Lower leg skin (tissue), 4 donors: Measurements from ENCODE around the gene CSMD2. TPM values are rescaled to one million over a fixed set of nuclear protein-coding genes. Genes with fewer than 3 reads are reported as not detected.

ENCODE experiments used
- DNase-seq, 2 donors: peaks; one replicate each; pipeline ENCODE4 v3.0.0-alpha.2; 2019; ENCODE audit warnings: low spot score in 2 of 2
- H3K4me3 ChIP-seq: fragments of 200-600 bp; sonication (generic); 2 replicates; pipeline ENCODE4 v1.5.1; 2017; ENCODE audit warnings: mild to moderate bottlenecking, low read depth; ENCODE audit not compliant: poor library complexity, severe bottlenecking
- POLR2A ChIP-seq, 2 donors: fragments of 450-650 bp; IDR thresholded peaks; one replicate each; pipeline ENCODE4 v1.6.1; 2016 to 2017; ENCODE audit warnings: antibody characterized with exemption in 2 of 2, mild to moderate bottlenecking in 1 of 2, moderate library complexity in 1 of 2
- WGBS, 2 donors: methylation state at CpG; one replicate each; pipeline ENCODE4 v1.1.5; 2018; 5-methylcytosine and 5-hydroxymethylcytosine counted together
- intact Hi-C: fragments of 100-400 bp; cut with DNase I; formaldehyde crosslinking; loops from one replicate; pipeline ENCODE4 v1.15.0; 2023; ENCODE audit warnings: low total_unique reads
- total RNA-seq, 4 donors: library from RNA; depleted of rRNA; stranded (reverse); fragments of >200 nt; gene quantifications; one replicate each; pipeline ENCODE4 v1.1.0, GENCODE V29; 2016
- TF ChIP-seq, protein P1 (sequence below), 3 donors: fragments of 450-650 bp; IDR thresholded peaks; one replicate each; pipeline ENCODE4 v1.5.1; 2016; ENCODE audit warnings: antibody characterized with exemption in 3 of 3, mild to moderate bottlenecking in 3 of 3, moderate library complexity in 2 of 3

Gene CSMD2
- total RNA-seq, 4 donors from 2014 or later: 0.11 to 1.0 TPM; not detected in 2

DNA sequence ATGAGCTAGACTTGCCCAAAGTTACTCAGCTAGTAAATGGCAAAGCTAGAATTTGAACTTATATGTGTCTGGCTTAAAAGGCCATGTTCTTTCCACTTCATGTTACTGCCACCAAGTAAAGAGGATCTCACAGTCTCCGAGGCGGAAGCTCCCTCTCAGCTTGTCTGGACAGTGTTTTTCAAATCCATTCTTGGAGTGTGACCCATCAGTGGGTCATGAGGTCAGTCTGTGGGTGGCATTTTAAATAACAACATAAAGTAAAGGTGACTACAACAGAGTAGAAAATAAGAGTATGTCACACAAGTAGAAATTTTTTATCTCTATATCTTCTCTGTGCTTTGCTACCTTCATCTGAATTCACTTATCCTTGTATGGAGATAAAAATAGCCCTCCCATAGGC lies 304.4 kb downstream of the CSMD2 start:
- H3K4me3 ChIP-seq: no peak overlapping the region
- intact Hi-C loops: no loop called here
- no peak for TF ChIP-seq POLR2A (IDR thresholded peaks at IDR 0.05)
- TF ChIP-seq, protein P1, sequence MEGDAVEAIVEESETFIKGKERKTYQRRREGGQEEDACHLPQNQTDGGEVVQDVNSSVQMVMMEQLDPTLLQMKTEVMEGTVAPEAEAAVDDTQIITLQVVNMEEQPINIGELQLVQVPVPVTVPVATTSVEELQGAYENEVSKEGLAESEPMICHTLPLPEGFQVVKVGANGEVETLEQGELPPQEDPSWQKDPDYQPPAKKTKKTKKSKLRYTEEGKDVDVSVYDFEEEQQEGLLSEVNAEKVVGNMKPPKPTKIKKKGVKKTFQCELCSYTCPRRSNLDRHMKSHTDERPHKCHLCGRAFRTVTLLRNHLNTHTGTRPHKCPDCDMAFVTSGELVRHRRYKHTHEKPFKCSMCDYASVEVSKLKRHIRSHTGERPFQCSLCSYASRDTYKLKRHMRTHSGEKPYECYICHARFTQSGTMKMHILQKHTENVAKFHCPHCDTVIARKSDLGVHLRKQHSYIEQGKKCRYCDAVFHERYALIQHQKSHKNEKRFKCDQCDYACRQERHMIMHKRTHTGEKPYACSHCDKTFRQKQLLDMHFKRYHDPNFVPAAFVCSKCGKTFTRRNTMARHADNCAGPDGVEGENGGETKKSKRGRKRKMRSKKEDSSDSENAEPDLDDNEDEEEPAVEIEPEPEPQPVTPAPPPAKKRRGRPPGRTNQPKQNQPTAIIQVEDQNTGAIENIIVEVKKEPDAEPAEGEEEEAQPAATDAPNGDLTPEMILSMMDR (IDR thresholded peaks at IDR 0.05): no peak
- DNase-seq: no peak
- WGBS, 2 donors: 81 to 82% methylated on average over 2 of the region's 2 CpGs

DNA sequence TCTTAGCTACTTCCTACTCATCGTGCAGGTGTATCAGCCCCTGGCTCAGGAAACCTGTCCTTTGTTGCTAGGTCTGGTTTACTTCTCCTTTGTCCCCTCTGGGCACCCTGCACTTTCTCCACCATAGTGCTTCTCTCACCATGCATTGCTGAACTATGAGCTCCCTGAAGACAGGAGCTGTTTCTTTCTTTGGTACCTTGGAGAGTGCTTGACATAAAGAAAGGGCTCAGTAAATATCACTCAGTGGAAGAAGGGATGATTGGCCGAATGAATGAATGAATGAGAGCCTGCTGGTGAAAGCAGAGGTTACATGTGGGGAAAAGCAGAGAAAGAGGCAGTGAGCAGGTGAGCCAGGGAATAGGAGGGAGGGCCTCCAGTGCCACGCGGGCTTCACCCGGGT lies 310.9 kb downstream of the CSMD2 start:
- 57 to 66% methylated on average over 5 of the region's 5 CpGs for WGBS, 2 donors
- intact Hi-C loops: no loop called here
- no peak overlapping the region for H3K4me3 ChIP-seq
- DNase-seq: no peak
- TF ChIP-seq, protein P1 (IDR thresholded peaks at IDR 0.05): no peak
- TF ChIP-seq POLR2A (IDR thresholded peaks at IDR 0.05): no peak

DNA sequence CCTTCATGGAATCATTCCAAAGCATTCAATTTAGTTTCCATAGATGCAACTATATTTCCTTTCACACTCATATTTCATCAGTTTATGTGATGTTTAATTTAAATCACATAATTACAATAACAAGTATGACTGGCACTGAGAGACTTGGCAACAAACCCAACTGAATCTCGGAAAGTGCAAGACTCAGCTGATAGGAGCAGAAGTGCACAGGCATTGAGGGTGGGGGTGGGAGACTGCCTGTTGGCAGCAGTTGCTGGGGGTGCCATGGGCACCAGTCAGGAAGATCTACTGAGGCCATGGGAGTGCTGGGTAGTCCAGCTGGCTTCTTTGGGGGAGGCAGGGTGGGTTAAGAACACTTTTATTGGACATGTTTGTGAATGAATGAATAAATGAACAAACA lies 311.6 kb downstream of the CSMD2 start:
- 17 to 26% methylated on average over 1 of the region's 1 CpG for WGBS, 2 donors
- no peak for TF ChIP-seq POLR2A (IDR thresholded peaks at IDR 0.05)
- no peak overlapping the region for H3K4me3 ChIP-seq
- intact Hi-C loops: no loop called here
- DNase-seq: no peak

DNA sequence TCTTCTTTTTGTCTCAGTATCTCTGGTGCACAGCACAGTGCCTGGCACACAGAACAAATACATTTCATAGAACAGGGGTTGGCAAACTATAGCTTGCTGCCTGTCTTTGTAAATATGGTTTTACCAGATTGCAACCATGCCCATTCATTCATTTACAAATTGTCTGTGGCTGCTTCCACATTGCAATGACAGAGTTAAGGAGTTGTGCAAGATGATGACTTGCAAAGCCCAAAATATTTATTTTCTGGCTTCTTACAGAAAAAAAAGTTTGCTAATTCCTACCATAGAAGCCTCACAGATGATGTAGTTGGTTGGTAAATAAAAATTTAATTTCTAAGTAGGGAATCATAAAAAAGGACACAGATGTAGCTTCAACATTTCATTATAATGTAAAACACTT lies 312.3 kb downstream of the CSMD2 start:
- DNase-seq: no peak
- intact Hi-C loops: no loop called here
- no peak for TF ChIP-seq POLR2A (IDR thresholded peaks at IDR 0.05)
- TF ChIP-seq, protein P1 (IDR thresholded peaks at IDR 0.05): no peak
- no peak overlapping the region for H3K4me3 ChIP-seq

DNA sequence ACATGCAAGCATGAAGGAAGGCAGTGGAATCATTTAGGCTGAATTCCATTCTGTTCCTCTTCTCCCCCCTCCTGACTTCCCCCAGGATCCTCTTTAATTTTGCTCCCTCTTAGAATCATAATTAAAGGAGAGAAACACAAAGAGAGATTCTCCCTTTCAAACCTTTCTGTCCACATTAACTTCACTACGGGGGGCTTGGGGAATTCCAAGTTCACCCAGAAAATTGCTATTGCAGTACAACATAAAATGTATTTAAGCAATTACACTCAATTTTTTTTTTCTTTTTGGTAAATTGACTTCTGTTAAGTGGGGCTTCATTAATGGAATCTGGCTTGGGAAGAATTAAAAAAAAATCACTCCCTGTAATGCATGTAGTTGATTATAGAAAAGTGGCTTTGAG lies 314.5 kb downstream of the CSMD2 start:
- H3K4me3 ChIP-seq: no peak overlapping the region
- DNase-seq: no peak
- intact Hi-C loops: no loop called here
- 88 to 89% methylated on average over 1 of the region's 1 CpG for WGBS, 2 donors
- TF ChIP-seq POLR2A (IDR thresholded peaks at IDR 0.05): no peak
- TF ChIP-seq, protein P1 (IDR thresholded peaks at IDR 0.05): no peak

DNA sequence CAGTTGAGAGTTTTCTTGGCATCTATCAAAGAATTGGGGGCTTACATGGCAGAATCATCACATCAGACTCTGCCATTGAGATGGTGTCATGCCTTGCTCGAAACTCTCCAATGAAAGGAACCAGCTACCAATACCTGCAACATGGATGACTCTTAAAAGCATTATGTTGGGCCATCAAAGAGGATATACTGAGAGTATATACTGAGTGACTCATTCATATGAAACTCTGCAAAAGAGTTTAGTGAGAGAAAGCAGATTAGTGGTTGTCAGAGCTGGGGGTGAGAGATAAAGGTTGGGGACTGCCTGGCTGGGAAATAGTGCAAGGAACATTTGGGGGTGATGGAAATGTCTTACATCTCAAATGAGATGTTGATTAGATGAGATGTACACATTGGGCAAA lies 315.8 kb downstream of the CSMD2 start:
- no peak for DNase-seq
- intact Hi-C loops: no loop called here
- WGBS, 2 donors: 80 to 96% methylated on average over 1 of the region's 1 CpG
- no peak overlapping the region for H3K4me3 ChIP-seq
- no peak for TF ChIP-seq POLR2A (IDR thresholded peaks at IDR 0.05)
- TF ChIP-seq, protein P1 (IDR thresholded peaks at IDR 0.05): no peak
